ENCODE data around the gene RETREG1. TPM values are rescaled to one million over a fixed set of nuclear protein-coding genes. Genes with fewer than 3 reads are reported as not detected.
"Not testable (repeated sequence)": the region's sequence is repeated elsewhere in the genome, so short reads cannot be mapped to it uniquely, and the experiment has no call there.

The RETREG1 gene
- total RNA-seq, 1 donor from 2014 or later = 71.3 TPM

DNA sequence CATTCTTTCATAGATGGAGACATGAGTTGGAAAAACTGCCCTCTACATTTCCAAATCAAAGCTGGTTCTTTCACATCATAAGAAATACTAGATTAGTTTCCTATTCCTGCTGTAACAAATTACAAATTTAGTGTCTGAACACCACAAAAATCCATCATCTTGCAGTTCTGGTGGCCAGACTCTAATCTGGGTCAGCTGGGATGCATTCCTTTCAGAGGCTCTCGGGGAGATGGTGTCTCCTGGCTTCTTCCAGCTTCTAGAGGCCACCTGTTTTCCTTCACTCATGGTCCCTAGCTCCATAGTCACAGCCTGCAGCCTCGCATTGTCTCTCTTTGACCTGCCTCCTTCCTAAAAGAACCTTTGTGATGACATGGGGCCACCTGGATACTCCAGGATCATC is 65.2 kb downstream of the RETREG1 start:
- no peak for DNase-seq

GRCh38 chr5:16550316-16550952 is 66.4 kb downstream of the RETREG1 start:
- DNase-seq = no peak

GRCh38 chr5:16549491-16550206 is 67.1 kb downstream of the RETREG1 start:
- DNase-seq = no peak

DNA sequence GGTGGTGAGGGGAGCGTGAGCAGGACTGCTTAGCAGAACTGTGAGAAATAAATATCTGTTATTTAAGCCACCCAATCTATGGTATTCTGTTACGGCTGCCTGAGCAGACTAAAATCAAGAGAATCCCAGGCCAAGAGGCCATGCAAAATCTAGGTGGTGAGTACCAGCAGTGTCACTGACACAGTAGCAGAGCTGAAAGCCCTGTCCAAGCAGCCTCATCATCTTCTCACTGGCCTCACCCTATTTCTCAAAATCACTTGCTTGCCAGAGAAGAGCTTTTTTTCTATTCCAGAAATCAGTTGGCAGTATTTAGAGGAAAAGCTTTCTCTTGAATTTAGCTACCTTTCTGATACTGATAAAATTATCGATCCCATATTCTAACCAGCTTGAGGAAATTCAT is 68.0 kb downstream of the RETREG1 start:
- no peak for DNase-seq

DNA sequence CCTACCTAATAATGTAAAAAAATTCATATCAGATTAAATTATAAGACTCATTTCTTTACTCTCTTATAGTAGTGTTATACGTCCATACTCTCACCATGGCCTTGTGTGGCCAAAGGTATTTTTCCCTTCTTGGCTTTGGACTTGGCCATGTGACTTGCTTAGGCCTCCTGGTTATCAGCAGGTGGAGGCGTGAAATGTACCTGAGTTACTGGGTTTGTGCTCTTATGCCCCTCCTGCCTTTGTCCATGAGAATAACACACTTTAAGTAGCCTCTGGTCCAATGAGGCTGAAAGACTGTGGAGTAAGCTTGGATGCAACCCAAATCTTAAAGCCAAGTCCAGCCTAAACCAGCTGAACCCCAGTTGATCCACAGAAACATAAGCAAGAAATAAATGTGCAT is 68.7 kb downstream of the RETREG1 start:
- DNase-seq = no peak

GRCh38 chr5:16547200-16547842 is 69.5 kb downstream of the RETREG1 start:
- no peak for DNase-seq

GRCh38 chr5:16546732-16547131 is 70.1 kb downstream of the RETREG1 start:
- no peak for DNase-seq

- no peak for DNase-seq
These were observed 72.0 kb downstream of the RETREG1 start for GRCh38 chr5:16544607-16545374.

- DNase-seq = not testable (repeated sequence)
These were observed 73.6 kb downstream of the RETREG1 start for GRCh38 chr5:16543206-16543605.

GRCh38 chr5:16542236-16542635 is 74.6 kb downstream of the RETREG1 start:
- DNase-seq = no peak

GRCh38 chr5:16541592-16541991 is 75.2 kb downstream of the RETREG1 start:
- not testable (repeated sequence) for DNase-seq

GRCh38 chr5:16540421-16540820 is 76.4 kb downstream of the RETREG1 start:
- DNase-seq = no peak

DNA sequence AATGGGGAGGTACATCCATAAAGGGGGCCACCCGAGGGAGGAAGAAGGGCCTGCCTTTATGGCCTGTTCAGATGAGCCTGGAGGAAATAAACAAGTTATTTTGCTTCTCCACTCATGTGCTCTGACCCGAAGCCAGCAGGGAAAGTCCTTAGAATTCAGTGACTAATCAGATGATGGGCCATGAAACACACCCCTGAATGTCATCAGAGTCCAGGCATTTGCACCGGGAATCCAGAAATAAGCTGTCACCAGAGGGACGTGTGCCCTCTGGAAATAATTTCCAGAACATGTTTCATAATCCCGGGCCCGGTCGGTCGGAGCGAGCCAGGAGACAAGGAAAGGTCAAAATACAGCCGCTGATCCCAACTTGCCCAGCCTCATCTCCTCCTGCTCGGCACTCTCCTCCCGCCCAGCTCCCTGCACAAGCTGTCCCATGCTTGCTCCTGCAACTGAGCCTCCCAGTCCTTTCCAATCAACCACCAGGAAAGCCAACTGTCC is 77.6 kb downstream of the RETREG1 start:
- DNase-seq = no peak

- no peak for DNase-seq
These were observed 78.8 kb downstream of the RETREG1 start for GRCh38 chr5:16538006-16538405.

- DNase-seq = no peak
These were observed 80.0 kb downstream of the RETREG1 start for GRCh38 chr5:16536818-16537217.

DNA sequence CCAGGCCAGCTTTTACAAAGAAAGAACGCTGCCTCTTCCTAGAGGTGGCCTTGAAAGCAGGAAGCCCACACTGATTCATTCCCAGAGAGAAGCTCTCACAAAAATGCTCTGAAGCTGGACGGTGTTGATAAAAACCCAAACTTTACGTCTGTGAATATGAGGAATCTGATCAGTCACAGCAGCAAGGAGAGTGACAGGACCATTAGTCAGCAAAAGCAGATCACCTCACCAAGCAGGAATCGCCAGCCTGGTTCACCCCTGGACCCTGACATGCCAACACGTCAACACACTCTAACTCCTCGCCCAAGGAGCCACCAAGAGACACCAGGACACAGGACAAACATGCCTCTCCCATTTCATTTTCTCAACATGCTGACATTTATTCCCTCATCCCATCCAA is 80.6 kb downstream of the RETREG1 start:
- DNase-seq = no peak

DNA sequence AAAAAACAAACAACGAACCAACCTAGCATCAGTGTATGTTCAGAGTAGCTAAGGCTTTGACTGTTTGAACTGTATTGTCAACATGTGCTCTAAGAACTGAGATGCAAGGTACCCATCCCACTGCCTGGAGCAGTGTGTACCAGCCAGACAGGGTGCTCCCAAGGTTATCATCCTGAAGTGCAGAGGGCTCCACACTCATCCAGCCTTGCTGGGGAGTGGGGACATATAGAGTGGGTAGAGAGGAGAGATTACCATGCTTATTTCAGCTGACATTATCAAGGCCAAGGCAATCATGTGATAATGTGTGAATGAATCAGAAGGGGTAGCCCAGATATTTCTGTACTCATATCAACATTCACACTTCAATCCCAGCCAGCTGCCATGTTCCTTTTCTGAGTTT is 82.5 kb downstream of the RETREG1 start:
- no peak for DNase-seq

DNA sequence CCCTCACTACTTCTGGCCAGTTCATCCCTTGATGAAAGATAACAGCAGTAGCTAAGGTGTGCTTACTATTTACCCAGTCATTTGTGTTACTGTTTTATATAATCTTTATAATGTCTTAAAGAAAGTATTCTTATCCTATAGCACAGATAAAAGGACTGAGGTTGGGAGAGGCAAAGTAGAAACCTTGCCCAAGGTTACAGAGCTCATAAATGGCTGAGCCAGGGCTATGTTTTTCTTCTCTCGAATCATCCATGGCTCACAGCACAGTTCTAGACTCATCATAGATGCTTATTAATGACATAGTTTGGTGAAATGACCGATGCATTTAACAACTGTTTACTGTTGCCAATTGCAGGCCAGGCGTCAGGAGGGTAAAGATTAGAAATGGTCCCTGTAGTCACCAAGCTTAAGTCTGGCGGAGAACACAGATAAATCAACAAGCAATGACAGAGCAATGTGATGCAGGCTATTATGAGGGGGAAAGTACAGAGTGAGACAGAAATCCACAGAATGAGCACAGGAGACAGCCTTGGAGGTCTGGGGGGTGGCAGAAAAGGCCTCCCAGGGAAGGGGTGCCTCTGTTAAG is 85.6 kb downstream of the RETREG1 start:
- DNase-seq = no peak

DNA sequence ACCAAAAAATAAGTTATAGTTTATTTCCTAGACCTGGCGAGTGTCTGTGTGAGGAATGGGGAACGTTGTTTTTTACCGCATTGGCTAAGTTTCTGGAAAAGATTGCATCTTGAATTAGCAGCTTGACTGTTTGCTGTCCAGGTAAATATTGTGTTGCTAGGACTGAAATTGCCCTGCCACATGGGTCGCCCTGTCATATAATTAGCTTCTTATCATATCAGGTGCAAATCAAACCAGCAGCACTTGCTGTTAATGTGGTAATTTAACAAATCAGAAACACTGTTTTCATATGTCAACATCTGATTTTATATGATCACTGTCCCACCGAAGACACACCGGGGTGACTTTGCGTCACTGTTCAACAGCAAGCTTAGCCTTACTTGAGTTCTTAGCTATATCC is 87.5 kb downstream of the RETREG1 start:
- no peak for DNase-seq

DNA sequence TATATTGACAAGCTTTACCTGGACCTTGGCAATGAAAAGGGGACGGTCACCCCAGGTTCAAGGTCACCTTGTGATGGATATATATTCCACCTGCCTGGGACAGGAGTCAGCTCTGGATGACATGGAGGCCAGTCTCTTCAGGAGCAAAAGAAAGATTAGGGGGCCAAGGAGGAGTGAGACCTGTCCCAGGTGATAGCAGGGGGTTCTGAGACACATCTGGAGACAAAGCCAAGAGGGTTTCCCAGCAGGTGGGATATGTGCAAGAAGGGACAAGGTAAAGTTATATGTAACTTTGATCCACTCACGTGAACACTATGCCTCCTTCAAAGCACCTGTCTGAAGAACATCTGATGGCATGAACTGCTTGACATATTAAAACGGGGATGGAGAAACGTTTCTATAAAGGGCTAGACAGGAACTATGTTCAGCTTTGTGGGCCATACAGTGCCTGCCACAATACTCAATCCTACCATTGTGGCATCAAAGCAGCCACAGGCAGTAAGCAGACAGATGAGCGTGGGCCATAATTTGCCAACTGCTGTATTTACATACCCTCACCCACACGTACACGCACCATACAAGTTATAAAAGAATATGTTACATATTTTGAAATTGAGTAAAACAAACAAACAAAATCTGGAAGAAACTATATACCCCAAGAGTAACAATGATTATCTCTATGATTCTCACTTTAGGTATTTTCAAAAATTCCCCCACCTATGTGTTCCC is 88.3 kb downstream of the RETREG1 start:
- no peak for DNase-seq

GRCh38 chr5:16525651-16526050 is 91.1 kb downstream of the RETREG1 start:
- DNase-seq = no peak

GRCh38 chr5:16524286-16524685 is 92.5 kb downstream of the RETREG1 start:
- no peak for DNase-seq

All from occipital lobe (tissue), 2 donors.